Neural progenitor cell (in vitro differentiated cells): ENCODE data around the gene ZDHHC13. TPM values are rescaled to one million over a fixed set of nuclear protein-coding genes. Genes with fewer than 3 reads are reported as not detected.

Experiments
- DNase-seq: peaks from one replicate; pipeline ENCODE4 v3.0.0-alpha.2; 2016; ENCODE audit warnings: low spot score
- H2AFZ ChIP-seq: fragments of 200-600 bp; sonication (generic); replicated peaks from 2 replicates; pipeline ENCODE4 v1.6.1; 2016; ENCODE audit warnings: antibody characterized with exemption
- H3F3A ChIP-seq: fragments of 200-600 bp; sonication (generic); 2 replicates; pipeline ENCODE4 v1.6.1; 2016; ENCODE audit warnings: antibody characterized with exemption, low read depth
- H3K27ac ChIP-seq: fragments of 200-600 bp; sonication (generic); 2 replicates; pipeline ENCODE4 v1.5.1; 2016; ENCODE audit warnings: mild to moderate bottlenecking
- H3K27me3 ChIP-seq: fragments of 200-600 bp; sonication (generic); 2 replicates; pipeline ENCODE4 v1.6.1; 2016; ENCODE audit warnings: mild to moderate bottlenecking, moderate library complexity
- H3K36me3 ChIP-seq: fragments of 200-600 bp; sonication (generic); 2 replicates; pipeline ENCODE4 v1.5.1; 2016
- H3K4me1 ChIP-seq: fragments of 200-600 bp; sonication (generic); 2 replicates; pipeline ENCODE4 v1.6.1; 2016; ENCODE audit warnings: mixed run types
- H3K4me2 ChIP-seq: fragments of 200-600 bp; sonication (generic); 2 replicates; pipeline ENCODE4 v1.6.1; 2016
- H3K4me3 ChIP-seq: fragments of 200-600 bp; sonication (generic); 2 replicates; pipeline ENCODE4 v1.5.1; 2016
- H3K79me2 ChIP-seq: fragments of 200-600 bp; sonication (generic); 2 replicates; pipeline ENCODE4 v1.6.1; 2016; ENCODE audit warnings: low read depth
- H3K9ac ChIP-seq: fragments of 200-600 bp; sonication (generic); 2 replicates; pipeline ENCODE4 v1.6.1; 2016
- H3K9me3 ChIP-seq: fragments of 200-600 bp; sonication (generic); 2 replicates; pipeline ENCODE4 v1.5.1; 2016; ENCODE audit warnings: low read depth
- H4K20me1 ChIP-seq: fragments of 200-600 bp; sonication (generic); 2 replicates; pipeline ENCODE4 v1.6.1; 2016; ENCODE audit warnings: low read depth
- H3K27ac Mint-ChIP-seq: 3 replicates; pipeline ENCODE4 v1.8.0; 2021; ENCODE audit warnings: mixed read lengths
- H3K27me3 Mint-ChIP-seq: 2 replicates; pipeline ENCODE4 v1.8.0; 2022; ENCODE audit warnings: low read depth, mild to moderate bottlenecking, inconsistent platforms, moderate library complexity, mixed read lengths; ENCODE audit not compliant: insufficient read depth
- H3K36me3 Mint-ChIP-seq: 3 replicates; pipeline ENCODE4 v1.8.0; 2021; ENCODE audit warnings: mixed read lengths
- H3K4me1 Mint-ChIP-seq: 3 replicates; pipeline ENCODE4 v1.8.0; 2021; ENCODE audit warnings: mixed read lengths
- H3K4me3 Mint-ChIP-seq: 3 replicates; pipeline ENCODE4 v1.8.0; 2021; ENCODE audit warnings: mild to moderate bottlenecking, moderate library complexity, mixed read lengths
- H3K9me3 Mint-ChIP-seq: 3 replicates; pipeline ENCODE4 v1.8.0; 2020; ENCODE audit warnings: mixed read lengths
- EZH2 ChIP-seq: fragments of 200-600 bp; sonication (generic); IDR thresholded peaks from 2 replicates; pipeline ENCODE4 v1.6.1; 2017; ENCODE audit warnings: antibody characterized with exemption, mild to moderate bottlenecking, moderate library complexity
- EZH2phosphoT487 ChIP-seq: fragments of 200-600 bp; sonication (generic); IDR thresholded peaks from 2 replicates; pipeline ENCODE4 v1.6.1; 2017; ENCODE audit warnings: antibody characterized with exemption
- total RNA-seq: library from RNA; depleted of rRNA; stranded (reverse); fragments of >200 nt; gene quantifications from 2 replicates; pipeline ENCODE4 v1.2.3, GENCODE V29; 2015; ENCODE audit warnings: low replicate concordance
- TF ChIP-seq, protein P1 (sequence below): fragments of 200-600 bp; sonication (generic); IDR thresholded peaks from 2 replicates; pipeline ENCODE4 v1.5.1; 2017; ENCODE audit warnings: antibody characterized with exemption, mild to moderate bottlenecking

The ZDHHC13 gene
- total RNA-seq, 1 donor from 2014 or later: 43.4 TPM

- Histone ChIP-seq H3K27me3 (no peaks in the 10 kb centered on the region), H2AFZ (no peak overlapping the region), H3K9me3 (no peaks in the 10 kb centered on the region), H3K9ac (no peak overlapping the region), H3K4me2 (no peak overlapping the region), H3K36me3 (no peaks in the 10 kb centered on the region), H3K4me3 (no peak overlapping the region), H3K79me2 (no peaks in the 10 kb centered on the region), H3K4me1 (peaks cover 5% of the 10 kb centered on the region), H4K20me1 (no peaks in the 10 kb centered on the region), H3F3A (no peaks in the 10 kb centered on the region), H3K27ac (no peak overlapping the region)
- Mint-ChIP-seq H3K27me3 (peaks cover 2% of the 10 kb centered on the region), H3K36me3 (peaks cover 3% of the 10 kb centered on the region), H3K9me3 (peaks cover 3% of the 10 kb centered on the region), H3K4me1 (no peaks in the 10 kb centered on the region), H3K4me3 (no peak overlapping the region), H3K27ac (no peak overlapping the region)
- TF ChIP-seq EZH2phosphoT487 (no peak), EZH2 (no peak)
- TF ChIP-seq, protein P1, sequence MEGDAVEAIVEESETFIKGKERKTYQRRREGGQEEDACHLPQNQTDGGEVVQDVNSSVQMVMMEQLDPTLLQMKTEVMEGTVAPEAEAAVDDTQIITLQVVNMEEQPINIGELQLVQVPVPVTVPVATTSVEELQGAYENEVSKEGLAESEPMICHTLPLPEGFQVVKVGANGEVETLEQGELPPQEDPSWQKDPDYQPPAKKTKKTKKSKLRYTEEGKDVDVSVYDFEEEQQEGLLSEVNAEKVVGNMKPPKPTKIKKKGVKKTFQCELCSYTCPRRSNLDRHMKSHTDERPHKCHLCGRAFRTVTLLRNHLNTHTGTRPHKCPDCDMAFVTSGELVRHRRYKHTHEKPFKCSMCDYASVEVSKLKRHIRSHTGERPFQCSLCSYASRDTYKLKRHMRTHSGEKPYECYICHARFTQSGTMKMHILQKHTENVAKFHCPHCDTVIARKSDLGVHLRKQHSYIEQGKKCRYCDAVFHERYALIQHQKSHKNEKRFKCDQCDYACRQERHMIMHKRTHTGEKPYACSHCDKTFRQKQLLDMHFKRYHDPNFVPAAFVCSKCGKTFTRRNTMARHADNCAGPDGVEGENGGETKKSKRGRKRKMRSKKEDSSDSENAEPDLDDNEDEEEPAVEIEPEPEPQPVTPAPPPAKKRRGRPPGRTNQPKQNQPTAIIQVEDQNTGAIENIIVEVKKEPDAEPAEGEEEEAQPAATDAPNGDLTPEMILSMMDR: no peak
- no peak for DNase-seq
Measured at GRCh38 chr11:19218216-19218615, 101.2 kb downstream of the ZDHHC13 start.

GRCh38 chr11:19218786-19219460, 102.0 kb downstream of the ZDHHC13 start:
- Histone ChIP-seq H3K4me3 (no peak overlapping the region), H3K79me2 (no peaks in the 10 kb centered on the region), H3K36me3 (no peaks in the 10 kb centered on the region), H3K27me3 (no peaks in the 10 kb centered on the region), H3K4me1 (peaks cover 5% of the 10 kb centered on the region), H2AFZ (peak overlapping the region; percentile 76), H3K27ac (no peak overlapping the region), H3K9me3 (no peaks in the 10 kb centered on the region), H4K20me1 (no peaks in the 10 kb centered on the region), H3K9ac (no peak overlapping the region), H3F3A (no peaks in the 10 kb centered on the region), H3K4me2 (no peak overlapping the region)
- TF ChIP-seq, protein P1: no peak
- no peak for TF ChIP-seq EZH2
- TF ChIP-seq EZH2phosphoT487: no peak
- Mint-ChIP-seq H3K4me1 (no peaks in the 10 kb centered on the region), H3K36me3 (peaks cover 3% of the 10 kb centered on the region), H3K27me3 (peaks cover 2% of the 10 kb centered on the region), H3K4me3 (no peak overlapping the region), H3K9me3 (peaks cover 3% of the 10 kb centered on the region), H3K27ac (no peak overlapping the region)
- no peak for DNase-seq

- Mint-ChIP-seq H3K4me1 (no peaks in the 10 kb centered on the region), H3K9me3 (peaks cover 3% of the 10 kb centered on the region), H3K4me3 (no peak overlapping the region), H3K27ac (no peak overlapping the region), H3K27me3 (peaks cover 4% of the 10 kb centered on the region), H3K36me3 (peaks cover 19% of the 10 kb centered on the region)
- H3K4me3 ChIP-seq: no peak overlapping the region
- no peak overlapping the region for H3K4me2 ChIP-seq
- no peaks in the 10 kb centered on the region for H4K20me1 ChIP-seq
- no peak overlapping the region for H2AFZ ChIP-seq
- H3K36me3 ChIP-seq: no peaks in the 10 kb centered on the region
- H3K4me1 ChIP-seq: peaks cover 5% of the 10 kb centered on the region
- no peak overlapping the region for H3K27ac ChIP-seq
- no peak for DNase-seq
- no peaks in the 10 kb centered on the region for H3K9me3 ChIP-seq
- H3K27me3 ChIP-seq: no peaks in the 10 kb centered on the region
- H3K79me2 ChIP-seq: no peaks in the 10 kb centered on the region
- no peak overlapping the region for H3K9ac ChIP-seq
- TF ChIP-seq EZH2phosphoT487: no peak
- TF ChIP-seq, protein P1: no peak
- no peak for TF ChIP-seq EZH2
- H3F3A ChIP-seq: no peaks in the 10 kb centered on the region
Measured at GRCh38 chr11:19220903-19221724, 104.1 kb downstream of the ZDHHC13 start.
